GM18502 (cell line): Measurements from ENCODE around the gene CATSPERD.
"Not testable (repeated sequence)": the region's sequence is repeated elsewhere in the genome, so short reads cannot be mapped to it uniquely, and the experiment has no call there.

Source experiments
- ATAC-seq: cut with Tn5 transposase; IDR thresholded peaks from one replicate; pipeline ENCODE4 v1.9.1; 2021; ENCODE audit warnings: mild to moderate bottlenecking; ENCODE audit not compliant: unreplicated experiment, poor library complexity

Gene CATSPERD

DNA sequence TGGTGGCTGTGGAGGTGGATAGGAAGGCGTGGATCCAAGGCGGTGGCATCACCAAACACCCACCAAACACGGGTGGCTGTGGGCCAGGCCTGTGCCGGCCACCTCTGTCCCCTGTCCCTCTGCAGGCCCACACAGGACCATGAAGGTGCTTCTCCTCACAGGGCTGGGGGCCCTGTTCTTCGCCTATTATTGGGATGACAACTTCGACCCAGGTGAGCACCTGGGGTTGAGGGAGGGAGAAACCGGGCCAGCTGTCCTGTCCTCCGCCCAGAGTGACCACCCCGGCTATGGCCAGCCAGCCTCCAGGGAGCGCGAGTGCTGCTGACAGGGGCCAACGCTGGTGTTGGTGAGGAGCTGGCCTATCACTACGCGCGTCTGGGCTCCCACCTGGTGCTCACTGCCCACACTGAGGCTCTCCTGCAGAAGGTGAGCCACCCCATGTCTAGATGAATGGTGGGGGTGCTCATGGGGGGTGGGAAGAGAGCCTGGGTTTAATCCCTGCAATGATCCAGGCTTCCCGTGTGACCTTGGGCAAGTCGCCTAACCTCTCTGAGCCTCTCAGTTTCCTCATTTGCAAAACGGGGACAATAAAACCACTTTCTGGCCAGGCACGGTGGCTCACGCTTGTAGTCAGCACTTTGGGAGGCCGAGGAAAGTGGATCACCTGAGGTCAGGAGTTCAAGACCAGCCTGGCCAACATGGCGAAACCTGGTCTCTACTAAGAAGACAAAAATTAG, 35.6 kb upstream of the CATSPERD start:
- no peak for ATAC-seq

DNA sequence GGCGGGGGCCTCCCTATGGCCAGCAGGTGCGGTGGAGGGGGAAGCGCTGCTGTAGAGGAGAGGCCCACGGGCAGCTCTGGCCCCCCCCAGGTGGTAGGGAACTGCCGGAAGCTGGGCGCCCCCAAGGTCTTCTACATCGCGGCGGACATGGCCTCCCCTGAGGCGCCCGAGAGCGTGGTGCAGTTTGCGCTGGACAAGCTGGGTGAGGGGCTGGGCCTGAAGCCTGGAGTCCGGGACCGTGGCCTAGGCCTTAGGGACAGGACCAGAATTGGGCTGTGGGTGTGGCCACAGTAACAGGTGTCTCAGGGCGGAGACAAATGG, 34.2 kb upstream of the CATSPERD start:
- no peak for ATAC-seq

DNA sequence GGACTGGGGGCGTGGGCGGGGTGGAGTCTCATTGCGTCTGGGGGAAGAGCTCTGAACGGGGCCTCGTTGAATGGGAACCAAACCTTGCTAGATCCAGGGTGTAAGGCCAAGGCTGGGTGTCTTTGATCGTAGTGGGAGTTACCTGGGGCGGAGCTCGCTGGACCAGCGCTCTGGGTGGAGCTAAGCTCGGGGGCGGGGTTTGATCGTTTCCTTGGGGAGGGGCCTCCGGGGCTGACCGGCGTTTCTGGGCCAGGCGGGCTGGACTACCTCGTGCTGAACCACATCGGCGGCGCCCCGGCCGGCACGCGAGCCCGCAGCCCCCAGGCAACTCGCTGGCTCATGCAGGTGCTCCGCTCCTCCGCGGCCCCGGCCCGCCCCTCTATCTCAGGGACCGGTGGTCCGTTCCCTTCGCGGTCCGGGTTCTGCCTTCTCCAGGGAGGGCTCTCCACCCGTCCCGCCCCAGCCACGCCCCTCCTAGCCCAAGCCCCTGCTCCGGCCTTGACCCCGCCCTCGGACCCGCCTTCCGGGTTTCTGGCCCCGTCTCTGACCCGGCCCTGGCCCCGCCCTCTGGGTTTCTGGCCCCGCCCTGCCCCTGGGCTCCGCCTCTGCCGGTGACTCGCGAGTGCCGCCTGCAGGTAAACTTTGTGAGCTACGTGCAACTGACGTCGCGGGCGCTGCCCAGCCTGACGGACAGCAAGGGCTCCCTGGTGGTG, 33.6 kb upstream of the CATSPERD start:
- ATAC-seq: peak; percentile 57

DNA sequence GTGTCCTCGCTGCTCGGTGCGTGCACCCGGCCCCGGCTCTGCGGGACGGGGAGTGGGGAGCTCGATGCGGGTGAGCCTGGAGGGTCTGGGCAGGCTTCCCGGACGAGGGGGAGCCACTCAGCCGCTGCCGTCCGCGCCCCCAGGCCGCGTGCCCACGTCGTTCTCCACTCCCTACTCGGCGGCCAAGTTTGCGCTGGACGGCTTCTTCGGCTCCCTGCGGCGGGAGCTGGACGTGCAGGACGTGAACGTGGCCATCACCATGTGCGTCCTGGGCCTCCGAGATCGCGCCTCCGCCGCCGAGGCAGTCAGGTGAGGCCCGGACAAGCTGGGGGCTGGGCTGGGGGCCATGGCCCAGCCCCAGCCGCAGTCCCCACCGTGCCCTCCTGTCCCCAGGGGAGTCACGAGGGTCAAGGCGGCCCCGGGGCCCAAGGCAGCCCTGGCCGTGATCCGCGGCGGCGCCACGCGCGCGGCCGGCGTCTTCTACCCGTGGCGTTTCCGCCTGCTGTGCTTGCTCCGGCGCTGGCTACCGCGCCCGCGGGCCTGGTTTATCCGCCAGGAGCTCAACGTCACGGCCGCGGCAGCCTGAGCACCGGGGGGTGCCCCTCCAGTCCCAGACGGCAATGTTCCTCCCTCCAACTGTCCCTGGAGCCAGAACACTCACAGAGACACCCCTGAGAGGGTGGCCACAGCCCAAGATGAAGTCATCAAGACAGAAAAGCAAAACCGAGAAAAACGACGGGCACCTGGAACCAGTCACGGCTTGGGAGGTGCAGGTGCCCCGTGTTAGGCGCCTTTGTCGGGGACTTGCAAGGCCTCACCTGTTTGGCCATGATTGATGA, 32.9 kb upstream of the CATSPERD start:
- no peak for ATAC-seq

DNA sequence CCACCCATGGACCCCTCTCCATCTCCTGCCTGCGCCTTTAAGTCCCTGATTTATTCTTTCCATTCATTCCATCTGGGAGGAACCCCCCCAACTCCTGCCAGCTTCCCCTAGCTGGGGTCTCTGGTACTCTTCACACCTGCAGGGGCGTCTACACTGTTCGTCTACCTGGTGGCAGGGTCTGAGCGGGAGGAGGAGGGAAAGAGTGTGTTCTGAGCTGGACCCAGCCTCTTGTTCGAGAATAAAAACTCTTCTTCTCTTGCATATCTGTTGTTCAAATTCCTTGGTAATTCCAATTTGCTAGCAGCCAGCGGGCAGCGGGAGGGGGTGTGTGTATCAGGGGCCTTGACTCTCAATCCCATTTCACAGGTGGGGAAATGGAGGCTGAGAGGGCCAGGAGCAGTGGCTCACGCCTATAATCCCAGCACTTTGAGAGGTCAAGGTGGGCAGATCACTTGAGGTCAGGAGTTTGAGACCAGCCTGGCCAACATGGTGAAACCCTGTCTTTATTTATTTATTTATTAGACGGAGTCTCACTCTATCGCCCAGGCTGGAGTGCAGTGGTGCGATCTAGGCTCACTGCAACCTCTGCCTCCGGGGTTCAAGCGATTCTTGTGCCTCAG, 32.1 kb upstream of the CATSPERD start:
- ATAC-seq: not testable (repeated sequence)

DNA sequence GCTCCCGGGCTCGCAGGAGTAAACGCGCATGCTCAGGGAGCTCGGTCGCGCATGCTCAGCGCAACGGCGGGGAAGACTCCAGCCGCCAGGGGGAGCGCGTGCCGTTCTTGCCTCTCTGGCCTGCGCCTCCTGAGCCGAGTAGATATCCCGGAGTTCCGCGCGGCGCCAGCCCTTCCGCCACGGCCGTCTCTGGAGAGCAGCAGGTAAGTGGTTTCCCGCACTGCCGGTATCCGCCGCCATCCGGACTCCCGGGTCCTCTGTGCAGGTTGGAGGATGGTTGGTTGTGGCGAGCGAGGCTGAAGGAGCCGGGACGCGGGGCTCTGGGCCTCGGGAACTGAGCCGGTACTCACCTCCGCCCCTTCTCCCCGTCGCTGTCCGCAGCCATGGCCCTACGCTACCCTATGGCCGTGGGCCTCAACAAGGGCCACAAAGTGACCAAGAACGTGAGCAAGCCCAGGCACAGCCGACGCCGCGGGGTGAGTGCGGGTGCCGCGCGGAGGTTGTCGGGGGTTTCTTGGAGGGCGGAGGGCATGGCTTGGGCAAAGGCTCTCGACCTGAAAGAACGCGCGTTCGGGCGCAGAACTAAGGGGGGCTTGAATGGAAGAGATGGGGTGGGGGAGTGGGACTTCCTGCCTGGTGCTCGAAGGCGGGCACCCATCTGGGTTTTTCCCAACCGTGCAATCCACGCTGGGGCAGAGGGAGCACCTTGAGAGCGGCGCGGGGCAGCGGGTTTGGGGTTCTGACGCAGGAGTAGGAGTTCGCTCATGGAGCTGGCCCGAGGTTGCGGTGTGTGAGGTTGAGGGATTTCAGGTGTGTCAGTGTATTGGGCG, 30.1 kb upstream of the CATSPERD start, which contains the start of gene RPL36:
RPL36 (plus strand) TSS at position 171 of the 830 bp plus-strand sequence; CDS start at position 384, 213 bp downstream.
- peak; percentile 47 for ATAC-seq

DNA sequence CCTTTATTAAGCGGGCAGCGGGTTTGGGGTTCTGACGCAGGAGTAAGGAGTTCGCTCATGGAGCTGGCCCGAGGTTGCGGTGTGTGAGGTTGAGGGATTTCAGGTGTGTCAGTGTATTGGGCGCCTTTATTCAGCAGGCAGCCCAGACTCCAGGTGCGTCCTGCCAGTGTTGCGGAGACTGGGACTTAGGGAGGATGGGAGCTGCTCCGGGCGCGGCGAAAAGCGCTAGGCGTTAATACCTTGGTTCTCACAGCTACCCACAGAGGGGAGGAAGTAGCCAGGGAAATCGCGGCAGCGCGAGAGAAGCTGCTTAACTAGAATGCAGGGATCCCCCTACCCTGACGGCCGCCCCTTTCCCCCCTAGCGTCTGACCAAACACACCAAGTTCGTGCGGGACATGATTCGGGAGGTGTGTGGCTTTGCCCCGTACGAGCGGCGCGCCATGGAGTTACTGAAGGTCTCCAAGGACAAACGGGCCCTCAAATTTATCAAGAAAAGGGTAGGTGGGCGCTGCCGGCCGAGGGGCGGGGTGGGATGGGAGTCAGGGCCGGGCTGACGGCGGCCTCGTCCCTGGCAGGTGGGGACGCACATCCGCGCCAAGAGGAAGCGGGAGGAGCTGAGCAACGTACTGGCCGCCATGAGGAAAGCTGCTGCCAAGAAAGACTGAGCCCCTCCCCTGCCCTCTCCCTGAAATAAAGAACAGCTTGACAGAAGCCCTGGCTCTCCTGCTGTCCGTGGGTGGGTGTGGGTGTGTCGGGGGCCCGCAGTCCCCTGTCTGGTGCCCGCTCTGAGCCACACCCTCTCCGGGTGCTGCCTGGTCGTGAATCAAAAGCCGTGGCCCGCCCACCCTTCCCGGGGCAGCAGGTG, 29.2 kb upstream of the CATSPERD start:
- ATAC-seq: no peak

DNA sequence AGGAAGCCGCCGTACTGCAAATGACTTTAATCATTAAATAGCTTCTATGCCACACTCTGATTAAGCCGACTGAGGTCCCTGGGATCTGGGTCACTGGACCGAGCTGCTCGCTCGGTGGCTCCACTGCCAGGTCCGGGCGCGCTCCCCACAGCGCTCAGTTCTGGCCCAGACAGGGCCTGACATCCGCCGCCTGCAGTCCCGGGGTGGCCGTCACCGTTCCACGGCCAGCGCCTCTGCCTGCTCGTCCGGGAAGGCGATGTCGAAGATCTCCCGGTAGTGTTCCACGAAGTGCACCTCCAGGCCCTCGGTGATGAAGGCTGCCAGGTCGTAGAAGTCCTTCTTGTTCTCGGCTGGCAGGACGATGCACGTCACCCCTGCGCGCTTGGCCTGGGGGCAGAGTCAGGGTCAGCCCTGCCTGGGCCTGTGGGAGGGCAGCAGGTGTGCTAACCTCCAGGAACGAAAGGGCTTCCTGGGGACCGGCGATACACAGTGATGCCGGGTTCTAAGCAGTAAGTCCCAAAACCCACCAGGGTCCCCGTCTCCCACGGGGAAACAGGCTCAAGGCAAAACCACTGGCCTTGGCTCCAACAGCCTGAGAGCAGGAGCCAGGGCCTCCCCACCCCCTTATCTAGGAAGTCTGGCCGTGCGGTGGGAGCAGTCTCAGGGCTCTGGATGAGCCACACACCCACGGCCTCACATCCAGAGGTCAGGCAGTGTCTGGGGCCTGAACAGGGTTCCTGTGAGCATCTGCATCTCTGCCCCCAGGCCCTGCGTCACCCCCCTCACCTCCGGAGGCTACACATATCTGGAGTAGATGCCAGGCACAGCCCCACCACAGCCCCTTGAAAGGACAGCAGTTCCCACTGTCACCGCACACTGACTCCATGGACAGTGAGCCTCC, 28.4 kb upstream of the CATSPERD start:
- ATAC-seq: no peak

DNA sequence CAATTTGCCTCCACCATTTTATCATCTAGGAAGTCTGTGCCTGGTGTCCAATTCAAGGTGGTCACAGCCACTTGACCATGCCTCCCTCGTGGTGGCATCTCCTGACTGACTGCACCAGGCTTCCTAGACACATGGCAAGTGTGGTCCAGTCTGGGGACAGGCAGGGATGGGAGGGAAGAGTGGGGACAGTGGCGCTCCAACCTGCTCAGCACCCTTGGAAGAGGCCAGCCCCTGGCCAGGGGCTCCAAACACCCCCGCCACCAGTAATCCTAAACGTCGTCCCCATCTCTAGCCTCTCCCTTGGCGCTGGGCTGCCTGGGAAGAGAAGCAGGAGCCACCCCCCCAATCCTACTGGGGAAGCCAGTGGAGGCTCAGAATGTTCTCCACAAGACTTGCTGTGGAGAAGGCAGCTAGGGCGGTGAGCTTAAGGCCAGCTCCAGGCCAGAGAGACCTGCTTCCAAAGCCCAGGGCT, 27.7 kb upstream of the CATSPERD start:
- no peak for ATAC-seq

DNA sequence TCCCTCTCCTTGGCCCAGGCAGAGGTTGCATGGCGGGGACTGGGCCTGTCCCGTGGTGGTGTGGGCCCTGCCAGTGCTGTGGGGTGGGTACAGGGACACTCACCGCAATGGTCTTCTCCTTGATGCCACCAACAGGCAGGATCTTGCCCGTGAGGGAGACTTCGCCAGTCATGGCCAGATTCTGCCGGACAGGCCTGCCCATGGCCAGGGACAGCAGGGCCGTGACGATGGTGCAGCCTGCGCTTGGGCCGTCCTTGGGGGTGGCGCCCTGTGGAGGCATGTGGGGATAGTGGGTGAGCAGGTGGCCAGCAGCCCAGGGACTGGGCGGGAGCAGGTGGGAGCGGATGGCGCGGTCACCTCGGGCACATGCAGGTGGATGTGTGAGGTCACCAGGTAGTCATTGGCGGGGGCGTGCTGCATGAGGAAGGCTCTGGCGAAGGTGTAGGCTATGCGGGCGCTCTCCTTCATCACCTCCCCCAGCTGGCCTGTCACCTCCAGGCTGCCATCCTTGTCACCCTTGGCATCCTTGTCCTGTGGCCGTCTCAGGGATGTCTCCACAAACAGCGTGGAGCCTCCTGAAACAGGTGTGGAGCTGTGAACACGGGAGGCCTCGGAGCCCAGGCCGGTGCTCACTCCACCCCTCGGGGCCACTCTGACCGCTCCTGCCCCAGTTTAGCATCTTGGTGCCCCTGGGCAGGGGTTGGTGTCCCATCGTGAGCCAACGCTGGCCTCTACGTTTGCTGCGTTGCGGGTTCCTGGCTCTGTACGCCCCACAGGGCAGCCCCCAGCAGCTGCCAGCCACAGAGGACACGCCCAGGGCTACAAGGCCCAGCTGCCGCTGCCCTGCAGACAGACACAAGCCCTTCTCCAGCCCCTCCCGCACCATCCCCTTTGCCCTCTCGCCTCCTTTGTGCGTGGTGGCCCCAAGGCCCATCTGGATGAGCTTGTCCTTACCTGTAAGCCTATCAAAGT, 27.0 kb upstream of the CATSPERD start:
- no peak for ATAC-seq

DNA sequence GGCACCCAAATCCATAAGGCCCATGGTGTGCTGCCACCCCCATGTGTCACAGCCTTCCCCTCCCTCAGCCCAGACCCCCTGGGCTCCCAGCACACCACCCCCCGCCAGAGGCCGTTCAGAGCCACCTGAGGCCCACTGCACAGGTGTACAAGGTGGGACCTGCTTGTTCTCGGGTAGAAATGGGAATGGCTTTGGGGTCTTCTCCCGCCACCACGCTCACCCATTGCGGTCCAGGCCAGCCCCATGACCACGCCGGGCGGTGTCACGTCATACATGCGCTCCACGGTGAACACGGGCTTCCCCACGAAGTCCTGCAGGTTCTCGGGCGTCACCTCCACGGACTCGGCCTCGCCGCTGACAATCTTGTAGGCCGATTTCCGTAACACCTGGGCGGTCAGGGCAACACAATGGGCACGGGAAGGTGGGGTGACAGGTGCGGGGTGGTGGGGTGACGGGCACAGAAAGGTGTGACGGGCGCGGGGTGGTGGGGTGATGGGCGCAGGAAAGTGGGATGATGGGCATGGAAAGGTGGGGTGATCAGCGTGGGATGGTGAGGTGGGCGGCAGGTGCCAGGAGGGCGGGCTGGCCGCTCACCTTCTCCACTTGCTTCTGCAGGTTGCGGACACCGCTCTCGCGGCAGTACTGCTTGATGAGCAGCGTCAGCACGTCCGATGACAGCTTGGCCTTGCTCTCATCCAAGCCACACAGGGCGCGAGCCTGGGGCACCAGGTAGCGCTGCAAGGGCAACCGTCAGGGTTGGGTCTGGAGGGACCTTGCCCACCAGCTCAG, 26.1 kb upstream of the CATSPERD start:
- ATAC-seq: no peak

DNA sequence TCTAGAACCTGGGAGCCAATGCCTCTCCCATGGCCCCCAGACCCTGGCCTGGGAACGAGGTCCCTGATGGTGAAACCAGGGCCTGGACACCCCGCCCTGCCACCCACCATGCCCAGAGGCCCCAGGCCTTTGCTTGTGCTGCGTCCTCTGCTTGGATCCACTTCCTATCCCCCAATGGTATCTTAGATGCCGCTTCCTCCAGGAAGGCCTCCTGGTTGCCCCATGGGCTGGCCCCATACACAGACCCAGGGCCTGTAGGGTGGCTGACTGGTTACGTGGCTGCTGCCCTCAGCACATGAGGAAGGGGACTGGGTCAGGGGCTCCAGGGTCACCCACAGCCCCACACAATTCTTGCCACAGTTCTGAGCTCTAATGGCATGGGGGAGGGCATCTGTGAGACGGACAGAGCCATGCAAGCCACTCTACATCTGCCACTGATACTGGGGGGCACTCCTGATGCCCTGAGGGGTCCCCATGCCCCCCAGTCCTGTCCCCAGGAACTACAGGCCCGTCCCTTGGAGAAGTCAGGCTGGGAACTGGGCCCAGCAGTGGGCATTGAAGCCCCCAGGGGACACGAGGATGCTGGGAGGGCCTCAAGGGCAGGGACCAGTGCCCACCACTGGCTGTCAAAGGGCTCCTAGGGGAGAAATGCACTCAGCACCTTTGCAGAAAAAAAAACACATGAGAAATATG, 25.3 kb upstream of the CATSPERD start:
- ATAC-seq: no peak

DNA sequence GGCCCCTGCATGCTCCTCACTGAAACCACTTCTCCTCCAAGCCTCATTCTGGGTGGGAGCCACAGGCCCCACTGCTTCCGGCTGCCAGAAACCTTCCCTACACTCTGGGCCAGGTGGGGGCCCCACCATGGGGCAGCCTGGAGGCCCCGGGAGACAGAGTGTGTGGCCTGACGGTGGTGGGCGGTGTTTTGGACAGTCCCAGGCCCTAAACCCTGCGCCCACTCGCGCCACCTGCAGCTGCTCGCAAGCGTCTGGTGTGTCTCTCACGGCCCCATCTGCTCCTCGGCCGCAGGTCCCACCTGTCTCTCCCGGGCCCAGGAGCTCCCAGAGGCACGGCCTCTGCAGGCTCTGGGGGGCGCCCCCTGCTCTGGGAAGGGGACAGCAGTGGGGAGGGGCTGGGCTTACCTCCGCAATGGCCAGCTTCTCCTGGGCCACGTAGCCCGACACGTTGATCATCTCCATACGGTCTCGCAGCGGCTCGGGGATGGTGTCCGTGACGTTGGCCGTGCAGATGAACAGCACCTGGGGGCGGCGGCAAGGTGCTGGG, 24.7 kb upstream of the CATSPERD start:
- no peak for ATAC-seq

DNA sequence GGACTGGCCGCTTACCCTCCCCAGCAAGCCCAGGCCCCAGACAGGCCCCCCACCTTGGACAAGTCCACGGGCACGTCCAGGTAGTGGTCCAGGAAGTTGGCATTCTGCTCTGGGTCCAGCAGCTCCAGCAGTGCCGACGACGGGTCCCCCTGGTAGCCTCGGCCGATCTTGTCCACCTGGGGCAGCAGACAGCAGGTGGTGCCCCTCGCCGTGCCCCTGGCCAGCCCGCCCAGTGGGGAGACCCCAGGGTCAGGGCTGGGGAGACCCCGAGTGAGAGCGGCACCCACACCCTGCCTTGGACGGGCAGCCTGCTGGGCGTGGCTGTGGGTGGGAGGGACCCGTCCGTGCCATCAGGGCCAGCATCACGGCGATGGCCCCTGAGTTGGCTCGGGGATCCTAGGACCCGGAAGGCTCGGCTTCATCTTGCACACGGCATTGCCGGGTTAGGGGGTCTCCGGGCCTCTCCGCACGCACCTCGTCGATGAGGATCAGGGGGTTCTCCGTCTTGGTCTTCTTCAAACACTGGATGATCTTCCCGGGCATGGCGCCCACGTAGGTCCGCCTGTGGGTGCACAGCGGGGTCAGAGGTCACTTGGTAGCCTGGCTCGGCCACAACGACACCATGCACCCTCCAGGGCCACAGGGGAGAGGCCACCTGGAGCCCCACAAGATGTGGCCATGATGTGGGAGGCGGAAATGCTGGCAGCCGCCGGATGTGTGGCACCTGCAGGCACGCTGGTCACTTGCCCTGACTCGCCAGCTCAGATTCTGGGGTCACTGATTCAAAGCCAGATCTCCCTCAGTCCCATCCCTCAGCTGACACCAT, 24.0 kb upstream of the CATSPERD start:
- no peak for ATAC-seq
